Gastrocnemius medialis (tissue), 4 donors: ENCODE results near the gene IFT27.

ENCODE experiments used
- POLR2A ChIP-seq, 2 donors: fragments of 450-650 bp; IDR thresholded peaks; one replicate each; pipeline ENCODE4 v1.6.1; 2017; ENCODE audit warnings: antibody characterized with exemption in 2 of 2, mild to moderate bottlenecking in 2 of 2, moderate library complexity in 2 of 2
- TF ChIP-seq, protein P1 (sequence below), 5 experiments: fragments of 450-650 bp in 3 of 5; fragments of 200-600 bp in 2 of 5; sonication (generic) in 2 of 5; IDR thresholded peaks in 4 of 5; conservative IDR thresholded peaks in 1 of 5; 1 replicate in 4 of 5; 2 replicates in 1 of 5; pipeline ENCODE4 v1.5.1; 2016 to 2019; ENCODE audit warnings: antibody characterized with exemption in 5 of 5, mild to moderate bottlenecking in 3 of 5, moderate library complexity in 3 of 5

DNA sequence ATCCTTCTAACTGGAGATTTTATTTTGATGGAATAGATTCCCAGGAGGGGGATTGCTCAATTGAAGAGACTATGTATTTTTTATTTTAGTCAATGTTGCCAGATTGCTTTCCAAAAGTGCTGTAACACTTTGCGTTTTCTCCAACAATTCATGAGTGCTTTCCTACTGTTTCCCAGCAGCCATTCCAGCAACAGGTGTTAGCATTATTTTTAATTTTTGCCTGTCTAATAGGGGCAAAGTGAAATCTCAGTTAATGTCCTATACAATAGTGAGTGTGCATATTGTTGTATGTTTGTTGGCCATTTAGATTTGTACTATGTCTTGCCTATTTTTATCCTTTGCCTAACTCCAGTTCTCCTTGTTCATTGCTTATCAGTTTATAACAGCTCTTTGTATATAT lies 60.3 kb downstream of the IFT27 start:
- TF ChIP-seq, protein P1, sequence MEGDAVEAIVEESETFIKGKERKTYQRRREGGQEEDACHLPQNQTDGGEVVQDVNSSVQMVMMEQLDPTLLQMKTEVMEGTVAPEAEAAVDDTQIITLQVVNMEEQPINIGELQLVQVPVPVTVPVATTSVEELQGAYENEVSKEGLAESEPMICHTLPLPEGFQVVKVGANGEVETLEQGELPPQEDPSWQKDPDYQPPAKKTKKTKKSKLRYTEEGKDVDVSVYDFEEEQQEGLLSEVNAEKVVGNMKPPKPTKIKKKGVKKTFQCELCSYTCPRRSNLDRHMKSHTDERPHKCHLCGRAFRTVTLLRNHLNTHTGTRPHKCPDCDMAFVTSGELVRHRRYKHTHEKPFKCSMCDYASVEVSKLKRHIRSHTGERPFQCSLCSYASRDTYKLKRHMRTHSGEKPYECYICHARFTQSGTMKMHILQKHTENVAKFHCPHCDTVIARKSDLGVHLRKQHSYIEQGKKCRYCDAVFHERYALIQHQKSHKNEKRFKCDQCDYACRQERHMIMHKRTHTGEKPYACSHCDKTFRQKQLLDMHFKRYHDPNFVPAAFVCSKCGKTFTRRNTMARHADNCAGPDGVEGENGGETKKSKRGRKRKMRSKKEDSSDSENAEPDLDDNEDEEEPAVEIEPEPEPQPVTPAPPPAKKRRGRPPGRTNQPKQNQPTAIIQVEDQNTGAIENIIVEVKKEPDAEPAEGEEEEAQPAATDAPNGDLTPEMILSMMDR (IDR thresholded peaks at IDR 0.05 in 4 of 5, conservative IDR thresholded peaks at IDR 0.05 in 1 of 5): no peak
- no peak for TF ChIP-seq POLR2A (IDR thresholded peaks at IDR 0.05)
